WTC11 (cell line): ENCODE measurements around the gene FHL1. TPM values are rescaled to one million over a fixed set of nuclear protein-coding genes. Genes with fewer than 3 reads are reported as not detected.

ENCODE experiments used
- ATAC-seq: fragments of 200-7000 bp; cut with Tn5 transposase; 2 replicates; pipeline ENCODE4 v1.10.0; 2021; ENCODE audit warnings: mild to moderate bottlenecking, moderate library complexity
- Bru-seq: library from RNA; stranded (reverse); fragments of 400-500 nt; gene quantifications from one replicate; lab custom pipeline; 2021; lab: Mats Ljungman, UMichigan
- CTCF ChIA-PET: fragments of 300-600 bp; sonication (Branson Sonifier 250); formaldehyde crosslinking; loops from one replicate; lab custom pipeline; 2021; ENCODE audit warnings: antibody characterized with exemption; lab: Charles Lee
- POLR2A ChIA-PET: fragments of 350-600 bp; sonication (Branson Sonifier 250); formaldehyde crosslinking; loops from one replicate; lab custom pipeline; 2021; ENCODE audit warnings: antibody characterized with exemption; lab: Charles Lee
- DNase-seq: peaks from one replicate; pipeline ENCODE4 v3.0.0; 2021; ENCODE audit warnings: low spot score
- H3K27ac Mint-ChIP-seq: 2 replicates; pipeline ENCODE4 v1.8.0; 2021; ENCODE audit warnings: mixed read lengths
- H3K27me3 Mint-ChIP-seq: 2 replicates; pipeline ENCODE4 v1.8.0; 2021; ENCODE audit warnings: low read depth, mild to moderate bottlenecking, moderate library complexity, mixed read lengths
- H3K36me3 Mint-ChIP-seq: 2 replicates; pipeline ENCODE4 v1.8.0; 2021; ENCODE audit warnings: mixed read lengths
- H3K4me1 Mint-ChIP-seq: 2 replicates; pipeline ENCODE4 v1.8.0; 2022; ENCODE audit warnings: mixed read lengths
- H3K4me3 Mint-ChIP-seq: 2 replicates; pipeline ENCODE4 v1.8.0; 2021; ENCODE audit warnings: mild to moderate bottlenecking, moderate library complexity, mixed read lengths
- H3K9me3 Mint-ChIP-seq: 2 replicates; pipeline ENCODE4 v1.8.0; 2021; ENCODE audit warnings: mixed read lengths
- CBFB ChIP-seq: sonication (generic); formaldehyde crosslinking; IDR thresholded peaks from 2 replicates; pipeline ENCODE4 v1.8.1; 2022; ENCODE audit warnings: mild to moderate bottlenecking, low read depth, missing genetic modification reagents
- CREM ChIP-seq: sonication (generic); formaldehyde crosslinking; IDR thresholded peaks from 2 replicates; pipeline ENCODE4 v1.8.1; 2022; ENCODE audit warnings: mild to moderate bottlenecking, missing genetic modification reagents, moderate library complexity
- ESRRA ChIP-seq: sonication (generic); formaldehyde crosslinking; IDR thresholded peaks from 2 replicates; pipeline ENCODE4 v1.8.1; 2022; ENCODE audit warnings: mild to moderate bottlenecking, missing genetic modification reagents, borderline replicate concordance
- FOXJ3 ChIP-seq: sonication (generic); formaldehyde crosslinking; IDR thresholded peaks from 2 replicates; pipeline ENCODE4 v1.9.0; 2021; ENCODE audit warnings: missing genetic modification reagents, mild to moderate bottlenecking, borderline replicate concordance
- FOXP1 ChIP-seq: sonication (generic); formaldehyde crosslinking; IDR thresholded peaks from 2 replicates; pipeline ENCODE4 v1.8.0; 2022; ENCODE audit warnings: missing genetic modification reagents, mild to moderate bottlenecking, moderate library complexity, borderline replicate concordance
- MXD4 ChIP-seq: fragments of 250-450 bp; sonication (Bioruptor Pico); IDR thresholded peaks from 2 replicates; pipeline ENCODE4 v1.8.0; 2021; ENCODE audit warnings: mild to moderate bottlenecking, moderate library complexity, borderline replicate concordance
- NFE2L1 ChIP-seq: sonication (generic); formaldehyde crosslinking; IDR thresholded peaks from 2 replicates; pipeline ENCODE4 v1.8.1; 2023; ENCODE audit warnings: missing genetic modification reagents
- OVOL2 ChIP-seq: fragments of 250-450 bp; sonication (Bioruptor Pico); IDR thresholded peaks from 2 replicates; pipeline ENCODE4 v1.9.0; 2021; ENCODE audit warnings: mild to moderate bottlenecking, borderline replicate concordance
- ZNF138 ChIP-seq: sonication (generic); formaldehyde crosslinking; conservative IDR thresholded peaks from 2 replicates; pipeline ENCODE4 v1.8.1; 2022; ENCODE audit warnings: mild to moderate bottlenecking, moderate library complexity, missing genetic modification reagents
- ZNF263 ChIP-seq: sonication (generic); formaldehyde crosslinking; IDR thresholded peaks from 2 replicates; pipeline ENCODE4 v1.8.1; 2022; ENCODE audit warnings: low read depth, mild to moderate bottlenecking, moderate library complexity, missing genetic modification reagents
- long read RNA-seq, 3 experiments: library from RNA in 1 of 3; library from capped mRNA in 1 of 3; library from polyadenylated mRNA in 1 of 3; unstranded in 2 of 3; stranded (forward) in 1 of 3; transcript quantifications; one replicate each; pipeline ENCODE4 v2.0.0, GENCODE V29; 2021
- total RNA-seq: library from RNA; stranded (reverse); gene quantifications from 3 replicates; pipeline ENCODE4 v1.2.3, GENCODE V29; 2021
- TF ChIP-seq, protein P1 (sequence below): sonication (generic); formaldehyde crosslinking; IDR thresholded peaks from 2 replicates; pipeline ENCODE4 v1.8.0; 2022; ENCODE audit warnings: mild to moderate bottlenecking, missing genetic modification reagents
- TF ChIP-seq, protein P2 (sequence below): sonication (generic); formaldehyde crosslinking; IDR thresholded peaks from 2 replicates; pipeline ENCODE4 v1.8.1; 2023; ENCODE audit warnings: mild to moderate bottlenecking, missing genetic modification reagents
- TF ChIP-seq, protein P3 (sequence below): fragments of 250-450 bp; sonication (Bioruptor Pico); IDR thresholded peaks from 2 replicates; pipeline ENCODE4 v2.1.2; 2022; ENCODE audit warnings: mild to moderate bottlenecking, moderate library complexity
- TF ChIP-seq, protein P4 (sequence below): sonication (generic); formaldehyde crosslinking; IDR thresholded peaks from 2 replicates; pipeline ENCODE4 v1.8.0; 2023; ENCODE audit warnings: missing genetic modification reagents
- TF ChIP-seq, protein P5 (sequence below): sonication (generic); formaldehyde crosslinking; IDR thresholded peaks from 2 replicates; pipeline ENCODE4 v1.8.0; 2022; ENCODE audit warnings: mild to moderate bottlenecking, missing genetic modification reagents

FHL1 gene
- total RNA-seq (42.2 to 44.4 TPM (median 43.5 TPM) in 3 replicates), Bru-seq, nascent RNA (percentile 53 among the genes with signal in this experiment)
- long read RNA-seq, experiment 1, transcript FHL1-205 (7 exons, 2,441 nt) = major isoform, 27 of 37 reads
- long read RNA-seq, experiment 1, partial matches to known transcripts = 2 of 37 reads
- long read RNA-seq, experiment 1, other reads (novel, unspliced or antisense) = 4 of 37 reads
- long read RNA-seq, experiment 2, transcript FHL1-205 (7 exons, 2,441 nt) = major isoform, 27 of 54 reads
- long read RNA-seq, experiment 2, partial matches to known transcripts = 13 of 54 reads
- long read RNA-seq, experiment 2, other reads (novel, unspliced or antisense) = 11 of 54 reads
- long read RNA-seq, experiment 3 = 0 reads

DNA sequence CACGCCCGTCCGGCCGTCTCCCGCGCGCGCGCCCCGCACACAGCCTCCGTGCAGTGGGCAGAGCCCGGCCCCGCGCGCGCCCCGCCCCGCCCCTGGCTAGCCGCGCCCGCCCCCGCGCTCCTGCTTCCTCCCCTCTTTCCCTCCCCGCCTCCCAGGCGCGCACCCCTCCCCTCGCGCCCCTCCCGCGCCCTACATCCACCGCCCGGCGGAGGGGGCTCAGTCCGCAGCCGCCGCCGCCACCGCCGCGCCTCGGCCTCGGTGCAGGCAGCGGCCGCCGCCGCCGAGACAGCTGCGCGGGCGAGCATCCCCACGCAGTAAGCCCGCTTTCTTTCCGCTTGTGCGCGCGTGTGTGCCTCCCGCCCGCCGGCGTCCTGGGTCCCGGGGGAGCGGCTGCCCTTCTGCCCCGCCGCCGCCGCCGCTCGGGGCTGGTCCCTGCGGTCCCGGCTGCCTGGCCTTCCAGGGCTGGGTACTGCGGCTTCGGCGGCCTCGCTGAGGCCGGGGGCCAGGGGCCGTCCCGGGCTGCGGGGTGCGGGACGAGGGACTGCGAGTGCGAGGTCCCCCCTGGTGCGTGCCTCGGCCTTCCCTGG is at the start of gene FHL1:
TSS of gene FHL1 (plus strand) at position 219 of the 587 bp plus-strand sequence.
- H3K27ac Mint-ChIP-seq = 0 out of 2 replicates have a peak within 1 kb of the TSS, but pooled peaks have one; percentile 11
- peaks cover 31% of the 10 kb centered on the region for H3K27me3 Mint-ChIP-seq
- ATAC-seq (peak; percentile 55), DNase-seq (peak; percentile 41)
- peak within 1 kb of the TSS; percentile 77 for H3K4me3 Mint-ChIP-seq
- ChIA-PET CTCF (interaction anchor here (0.8 to 1.3 kb wide), 2 partner anchors 15 to 119 kb away, joined by 3 read pairs; no protein-coding TSS in a partner anchor), POLR2A (no interaction called here)
- no peaks in the 10 kb centered on the region for H3K36me3 Mint-ChIP-seq
- no peaks in the 10 kb centered on the region for H3K9me3 Mint-ChIP-seq
- TF ChIP-seq FOXP1 (CRISPR knock-in tag) (no peak), ZNF263 (CRISPR knock-in tag) (no peak), OVOL2 (CRISPR knock-in tag) (no peak), ZNF138 (CRISPR knock-in tag) (no peak), NFE2L1 (no peak), MXD4 (CRISPR knock-in tag) (no peak), CREM (no peak), ESRRA (CRISPR knock-in tag) (no peak), FOXJ3 (CRISPR knock-in tag) (no peak)
- TF ChIP-seq, protein P1, sequence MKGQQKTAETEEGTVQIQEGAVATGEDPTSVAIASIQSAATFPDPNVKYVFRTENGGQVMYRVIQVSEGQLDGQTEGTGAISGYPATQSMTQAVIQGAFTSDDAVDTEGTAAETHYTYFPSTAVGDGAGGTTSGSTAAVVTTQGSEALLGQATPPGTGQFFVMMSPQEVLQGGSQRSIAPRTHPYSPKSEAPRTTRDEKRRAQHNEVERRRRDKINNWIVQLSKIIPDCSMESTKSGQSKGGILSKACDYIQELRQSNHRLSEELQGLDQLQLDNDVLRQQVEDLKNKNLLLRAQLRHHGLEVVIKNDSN (CRISPR knock-in tag) = no peak
- TF ChIP-seq, protein P2, sequence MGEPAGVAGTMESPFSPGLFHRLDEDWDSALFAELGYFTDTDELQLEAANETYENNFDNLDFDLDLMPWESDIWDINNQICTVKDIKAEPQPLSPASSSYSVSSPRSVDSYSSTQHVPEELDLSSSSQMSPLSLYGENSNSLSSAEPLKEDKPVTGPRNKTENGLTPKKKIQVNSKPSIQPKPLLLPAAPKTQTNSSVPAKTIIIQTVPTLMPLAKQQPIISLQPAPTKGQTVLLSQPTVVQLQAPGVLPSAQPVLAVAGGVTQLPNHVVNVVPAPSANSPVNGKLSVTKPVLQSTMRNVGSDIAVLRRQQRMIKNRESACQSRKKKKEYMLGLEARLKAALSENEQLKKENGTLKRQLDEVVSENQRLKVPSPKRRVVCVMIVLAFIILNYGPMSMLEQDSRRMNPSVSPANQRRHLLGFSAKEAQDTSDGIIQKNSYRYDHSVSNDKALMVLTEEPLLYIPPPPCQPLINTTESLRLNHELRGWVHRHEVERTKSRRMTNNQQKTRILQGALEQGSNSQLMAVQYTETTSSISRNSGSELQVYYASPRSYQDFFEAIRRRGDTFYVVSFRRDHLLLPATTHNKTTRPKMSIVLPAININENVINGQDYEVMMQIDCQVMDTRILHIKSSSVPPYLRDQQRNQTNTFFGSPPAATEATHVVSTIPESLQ (CRISPR knock-in tag) = no peak
- TF ChIP-seq, protein P3, sequence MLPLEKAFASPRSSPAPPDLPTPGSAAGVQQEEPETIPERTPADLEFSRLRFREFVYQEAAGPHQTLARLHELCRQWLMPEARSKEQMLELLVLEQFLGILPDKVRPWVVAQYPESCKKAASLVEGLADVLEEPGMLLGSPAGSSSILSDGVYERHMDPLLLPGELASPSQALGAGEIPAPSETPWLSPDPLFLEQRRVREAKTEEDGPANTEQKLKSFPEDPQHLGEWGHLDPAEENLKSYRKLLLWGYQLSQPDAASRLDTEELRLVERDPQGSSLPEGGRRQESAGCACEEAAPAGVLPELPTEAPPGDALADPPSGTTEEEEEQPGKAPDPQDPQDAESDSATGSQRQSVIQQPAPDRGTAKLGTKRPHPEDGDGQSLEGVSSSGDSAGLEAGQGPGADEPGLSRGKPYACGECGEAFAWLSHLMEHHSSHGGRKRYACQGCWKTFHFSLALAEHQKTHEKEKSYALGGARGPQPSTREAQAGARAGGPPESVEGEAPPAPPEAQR (CRISPR knock-in tag) = no peak
- peaks cover 17% of the 10 kb centered on the region for H3K4me1 Mint-ChIP-seq

DNA sequence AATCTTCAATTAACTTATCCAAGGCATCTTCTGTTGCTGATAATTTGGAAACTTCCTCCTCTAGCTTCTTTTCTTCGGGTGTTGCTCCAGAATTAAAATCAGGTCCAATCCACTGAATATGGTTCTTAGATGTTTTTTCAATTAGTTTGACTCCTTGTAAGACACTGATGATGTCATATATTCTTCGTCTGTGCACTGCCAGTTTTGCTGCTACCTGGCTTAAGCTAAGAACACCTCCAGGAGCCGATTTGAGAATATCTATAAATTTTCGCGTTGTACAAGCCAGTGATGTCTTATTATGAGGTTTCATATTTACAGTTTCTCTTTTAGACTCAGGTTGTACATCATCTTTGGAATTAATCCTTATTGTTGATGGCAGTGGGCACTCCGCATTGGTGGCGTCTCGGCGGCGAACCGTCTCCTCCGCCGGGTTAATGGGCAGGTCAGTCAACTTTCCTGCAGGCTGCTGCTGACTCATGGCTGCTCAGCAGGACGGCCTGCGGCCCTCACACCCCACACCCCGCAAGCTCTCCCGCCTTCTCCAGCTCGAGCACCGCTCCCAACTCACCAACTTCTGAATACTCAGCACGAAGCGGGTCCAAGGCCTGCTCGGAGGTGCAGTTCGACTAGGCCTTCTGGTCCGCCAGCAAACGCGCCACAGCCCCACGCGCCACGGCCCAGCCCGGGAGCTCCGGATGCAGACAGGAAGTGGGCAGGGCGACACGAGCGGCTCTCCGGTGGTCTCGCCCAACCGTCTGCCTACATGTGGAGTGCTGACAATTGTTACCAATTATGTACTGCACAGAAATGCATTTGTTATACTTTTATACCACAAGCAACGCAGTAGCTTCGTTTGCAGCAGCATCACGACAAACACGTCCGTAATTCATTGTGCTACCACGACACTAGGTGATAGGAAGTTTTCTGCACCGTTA is 49.2 kb upstream of the FHL1 start:
- no peak overlapping the region for H3K4me3 Mint-ChIP-seq
- peak; percentile 21 for DNase-seq

More for the DNA sequence above, 49.2 kb upstream of the FHL1 start:
- Mint-ChIP-seq H3K27me3 (no peaks in the 10 kb centered on the region), H3K9me3 (no peaks in the 10 kb centered on the region), H3K4me1 (peaks cover 7% of the 10 kb centered on the region), H3K36me3 (no peaks in the 10 kb centered on the region), H3K27ac (no peak overlapping the region)
- TF ChIP-seq, protein P4, sequence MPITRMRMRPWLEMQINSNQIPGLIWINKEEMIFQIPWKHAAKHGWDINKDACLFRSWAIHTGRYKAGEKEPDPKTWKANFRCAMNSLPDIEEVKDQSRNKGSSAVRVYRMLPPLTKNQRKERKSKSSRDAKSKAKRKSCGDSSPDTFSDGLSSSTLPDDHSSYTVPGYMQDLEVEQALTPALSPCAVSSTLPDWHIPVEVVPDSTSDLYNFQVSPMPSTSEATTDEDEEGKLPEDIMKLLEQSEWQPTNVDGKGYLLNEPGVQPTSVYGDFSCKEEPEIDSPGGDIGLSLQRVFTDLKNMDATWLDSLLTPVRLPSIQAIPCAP (CRISPR knock-in tag) = no peak
- TF ChIP-seq CBFB (CRISPR knock-in tag) (no peak), NFE2L1 (0 out of 2 replicates have a peak, but pooled peaks have one; percentile 21), ZNF138 (CRISPR knock-in tag) (no peak)
- TF ChIP-seq, protein P5, sequence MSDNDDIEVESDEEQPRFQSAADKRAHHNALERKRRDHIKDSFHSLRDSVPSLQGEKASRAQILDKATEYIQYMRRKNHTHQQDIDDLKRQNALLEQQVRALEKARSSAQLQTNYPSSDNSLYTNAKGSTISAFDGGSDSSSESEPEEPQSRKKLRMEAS = peak; percentile 35; the same call in 1 of the 2 replicates
- ATAC-seq = peak; percentile 72
- CTCF ChIA-PET = interaction anchor here (0.7 to 1.3 kb wide), 2 partner anchors 65 to 70 kb away, joined by 3 read pairs; no protein-coding TSS in a partner anchor
- POLR2A ChIA-PET = no interaction called here
